ENCODE data around the gene CEP152. TPM values are rescaled to one million over a fixed set of nuclear protein-coding genes. Genes with fewer than 3 reads are reported as not detected.

Gene CEP152
- total and polyA plus RNA-seq, 4 donors: 0.30 to 9.7 (median 3.5) TPM

GRCh38 chr15:48845123-48845522 is 34.3 kb upstream of the CEP152 start:
- no peak overlapping the region for H3K27ac ChIP-seq (ENCODE audit: low read depth in 1 of 2, low read length in 2 of 2)
- no peak for DNase-seq (ENCODE audit: low spot score)
- no peak overlapping the region for H3K9ac ChIP-seq (ENCODE audit: low read depth in 1 of 2, low read length in 2 of 2)
- H3K27me3 ChIP-seq (ENCODE audit: control insufficient read depth in 4 of 4, insufficient read depth in 4 of 4, low read length in 3 of 4): no peaks in the 10 kb centered on the region
- H3K36me3 ChIP-seq (ENCODE audit: control insufficient read depth in 4 of 4, insufficient read depth in 3 of 4, low read depth in 1 of 4, low read length in 3 of 4): no peaks in the 10 kb centered on the region
- TF ChIP-seq JUND (IDR thresholded peaks at IDR 0.05) (no peak), RXRA (IDR thresholded peaks at IDR 0.05) (no peak), MAX (IDR thresholded peaks at IDR 0.05) (no peak), NR2F2 (IDR thresholded peaks at IDR 0.05) (no peak), REST (IDR thresholded peaks at IDR 0.05) (no peak)
- no peak overlapping the region for H3K4me3 ChIP-seq (ENCODE audit: low read depth in 1 of 3, low read length in 3 of 3)
- peaks cover 0 to 1% (median 0%) of the 10 kb centered on the region in 4 donors for H3K4me1 ChIP-seq (ENCODE audit: control insufficient read depth in 4 of 4, insufficient read depth in 4 of 4, low read length in 3 of 4)
- H3K9me3 ChIP-seq (ENCODE audit: control insufficient read depth in 4 of 4, low read length in 3 of 4): no peaks in the 10 kb centered on the region
- 83% methylated on average over 1 of the region's 1 CpG for WGBS

- no peak overlapping the region for H3K27ac ChIP-seq (ENCODE audit: low read depth in 1 of 2, low read length in 2 of 2)
- 89% methylated on average over 6 of the region's 6 CpGs for WGBS
These were observed 31.6 kb upstream of the CEP152 start for GRCh38 chr15:48842501-48842900.

More at GRCh38 chr15:48842501-48842900, 31.6 kb upstream of the CEP152 start:
- Histone ChIP-seq H3K4me1 (ENCODE audit: control insufficient read depth in 4 of 4, insufficient read depth in 4 of 4, low read length in 3 of 4) (peaks cover 0 to 1% (median 0%) of the 10 kb centered on the region in 4 donors), H3K9ac (ENCODE audit: low read depth in 1 of 2, low read length in 2 of 2) (no peak overlapping the region), H3K36me3 (ENCODE audit: control insufficient read depth in 4 of 4, insufficient read depth in 3 of 4, low read depth in 1 of 4, low read length in 3 of 4) (no peaks in the 10 kb centered on the region), H3K4me3 (ENCODE audit: low read depth in 1 of 3, low read length in 3 of 3) (no peak overlapping the region), H3K9me3 (ENCODE audit: control insufficient read depth in 4 of 4, low read length in 3 of 4) (no peaks in the 10 kb centered on the region), H3K27me3 (ENCODE audit: control insufficient read depth in 4 of 4, insufficient read depth in 4 of 4, low read length in 3 of 4) (no peaks in the 10 kb centered on the region)
- TF ChIP-seq FOXA2 (IDR thresholded peaks at IDR 0.05) (no peak), HNF4A (conservative IDR thresholded peaks at IDR 0.05) (no peak), NR2F2 (IDR thresholded peaks at IDR 0.05) (no peak), EGR1 (IDR thresholded peaks at IDR 0.05; ENCODE audit: low read depth in 2 of 2) (no peak), GABPA (IDR thresholded peaks at IDR 0.05 in 1 of 2, conservative IDR thresholded peaks at IDR 0.05 in 1 of 2) (no peak), HNF4G (IDR thresholded peaks at IDR 0.05) (no peak), REST (IDR thresholded peaks at IDR 0.05) (no peak), MAX (IDR thresholded peaks at IDR 0.05) (no peak), TAF1 (conservative IDR thresholded peaks at IDR 0.05) (no peak), RXRA (IDR thresholded peaks at IDR 0.05) (no peak), YY1 (IDR thresholded peaks at IDR 0.05) (no peak), ATF3 (IDR thresholded peaks at IDR 0.05) (no peak), SP1 (IDR thresholded peaks at IDR 0.05) (no peak), FOXA1 (IDR thresholded peaks at IDR 0.05) (no peak), RAD21 (IDR thresholded peaks at IDR 0.05) (no peak), JUND (IDR thresholded peaks at IDR 0.05) (no peak), ZBTB33 (IDR thresholded peaks at IDR 0.05) (no peak), CTCF (IDR thresholded peaks at IDR 0.05; ENCODE audit: low read depth, low read length, missing input control) (no peak)
- DNase-seq (ENCODE audit: low spot score): no peak
